ENCODE measurements around the gene BIRC3.

Gene BIRC3

DNA sequence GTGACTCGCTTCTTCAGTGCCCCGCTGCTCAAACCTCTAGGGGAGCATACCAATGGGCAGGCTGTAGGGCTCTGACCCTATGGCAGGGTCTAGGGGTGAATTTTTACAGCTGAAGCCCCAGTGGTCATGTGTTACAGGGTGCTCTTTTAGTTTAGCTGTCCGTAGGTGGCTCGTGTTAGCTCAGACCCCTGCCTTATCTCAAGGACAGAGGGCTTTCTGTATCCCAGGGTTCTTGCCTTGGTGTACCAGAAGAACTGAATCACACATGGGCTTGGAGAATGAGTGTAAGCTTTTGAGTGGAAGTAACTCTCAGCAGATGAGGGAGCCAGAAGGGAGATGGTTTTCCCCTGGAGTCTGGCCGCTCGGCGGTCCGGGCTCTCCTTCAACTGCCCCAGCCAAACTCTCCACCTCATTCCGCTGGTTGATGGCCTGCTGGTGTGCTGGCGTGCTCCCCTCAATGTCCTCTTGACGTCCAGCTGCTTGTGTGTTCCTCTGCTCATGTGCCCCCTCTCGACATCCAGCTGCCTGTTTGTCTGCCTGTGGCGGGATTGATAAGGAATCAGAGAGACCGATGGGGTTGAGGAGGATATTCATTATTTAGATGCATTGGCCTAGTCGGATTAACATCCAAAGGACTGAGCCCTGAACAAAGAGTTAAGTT is 67.3 kb downstream of the BIRC3 start:
- Histone ChIP-seq H3K36me3 (ENCODE audit: insufficient read depth, low read depth, low read length) (peaks cover 20% of the 10 kb centered on the region), H3K9me3 (ENCODE audit: insufficient read depth, low read depth, low read length) (no peaks in the 10 kb centered on the region), H3K27ac (ENCODE audit: low read length) (no peak overlapping the region)

DNA sequence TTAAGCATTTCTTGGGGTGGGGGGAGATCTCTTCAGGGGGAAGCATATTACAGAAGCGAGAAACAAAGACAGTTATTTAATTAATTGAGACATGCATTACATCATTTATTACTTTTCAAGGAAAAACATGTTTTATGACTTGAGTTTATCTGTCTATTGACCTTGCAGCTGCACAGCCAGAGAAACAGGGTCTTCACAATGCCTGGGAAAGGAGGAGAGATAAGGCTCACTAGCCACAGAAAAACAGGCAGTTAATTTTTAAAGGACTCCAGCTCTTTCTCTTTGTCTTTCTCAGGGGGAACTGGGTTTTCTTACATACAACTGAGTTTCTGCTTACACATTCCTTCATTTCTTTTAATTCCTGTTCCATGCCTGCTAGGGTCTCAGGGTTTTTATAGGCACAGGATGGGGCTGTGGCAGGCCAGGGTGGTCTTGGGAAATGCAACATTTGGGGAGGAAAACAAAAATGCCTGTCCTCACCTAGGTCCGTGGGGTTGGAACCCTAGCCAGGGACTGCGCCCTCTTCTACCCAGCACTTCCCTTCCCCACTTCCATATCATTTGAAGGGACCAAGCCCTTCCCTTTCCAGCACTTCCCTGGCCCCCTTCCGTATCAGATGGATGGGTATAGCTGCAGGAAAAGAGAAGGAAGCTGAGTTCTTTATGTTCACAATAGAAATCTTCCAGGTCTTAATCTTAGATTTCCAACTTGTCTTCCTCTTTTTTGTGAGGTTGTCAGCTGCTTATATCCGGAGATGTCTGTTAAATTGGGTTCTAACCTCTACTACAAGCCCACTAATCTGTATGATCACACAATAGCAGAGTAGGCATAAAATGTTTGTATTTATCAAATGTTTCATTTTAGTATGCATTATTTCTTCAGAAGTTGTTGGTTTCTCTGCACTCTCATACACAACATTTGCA is 68.1 kb downstream of the BIRC3 start:
- H3K36me3 ChIP-seq (ENCODE audit: insufficient read depth, low read depth, low read length), result peaks cover 12% of the 10 kb centered on the region

More for the DNA sequence above, 67.3 kb downstream of the BIRC3 start:
- no peak overlapping the region for H3K4me3 ChIP-seq (ENCODE audit: low read length)
- H3K27me3 ChIP-seq (ENCODE audit: insufficient read depth, low read length), result no peaks in the 10 kb centered on the region
- no peak overlapping the region for H3K9ac ChIP-seq (ENCODE audit: low read depth, low read length)
- H3K4me1 ChIP-seq (ENCODE audit: insufficient read depth, low read length), result peaks cover 7% of the 10 kb centered on the region; the same call in 1 of the 2 replicates

GRCh38 chr11:102386136-102386734 is 69.0 kb downstream of the BIRC3 start:
- Histone ChIP-seq H3K4me3 (ENCODE audit: low read length) (no peak overlapping the region), H3K27me3 (ENCODE audit: insufficient read depth, low read length) (no peaks in the 10 kb centered on the region), H3K9ac (ENCODE audit: low read depth, low read length) (no peak overlapping the region), H3K9me3 (ENCODE audit: insufficient read depth, low read depth, low read length) (no peaks in the 10 kb centered on the region), H3K27ac (ENCODE audit: low read length) (no peak overlapping the region), H3K4me1 (ENCODE audit: insufficient read depth, low read length) (peaks cover 7% of the 10 kb centered on the region; the same call in 1 of the 2 replicates), H3K36me3 (ENCODE audit: insufficient read depth, low read depth, low read length) (peaks cover 7% of the 10 kb centered on the region; the same call in 1 of the 2 replicates)

More for the DNA sequence above, 68.1 kb downstream of the BIRC3 start:
- no peaks in the 10 kb centered on the region for H3K9me3 ChIP-seq (ENCODE audit: insufficient read depth, low read depth, low read length)
- H3K27ac ChIP-seq (ENCODE audit: low read length), result no peak overlapping the region
- H3K4me3 ChIP-seq (ENCODE audit: low read length), result no peak overlapping the region
- H3K27me3 ChIP-seq (ENCODE audit: insufficient read depth, low read length), result no peaks in the 10 kb centered on the region
- no peak overlapping the region for H3K9ac ChIP-seq (ENCODE audit: low read depth, low read length)
- peaks cover 7% of the 10 kb centered on the region; the same call in 1 of the 2 replicates for H3K4me1 ChIP-seq (ENCODE audit: insufficient read depth, low read length)

GRCh38 chr11:102387043-102387781 is 69.9 kb downstream of the BIRC3 start:
- H3K4me1 ChIP-seq (ENCODE audit: insufficient read depth, low read length), result peaks cover 7% of the 10 kb centered on the region; the same call in 1 of the 2 replicates
- H3K27ac ChIP-seq (ENCODE audit: low read length), result no peak overlapping the region
- no peaks in the 10 kb centered on the region for H3K9me3 ChIP-seq (ENCODE audit: insufficient read depth, low read depth, low read length)
- no peak overlapping the region for H3K9ac ChIP-seq (ENCODE audit: low read depth, low read length)
- no peak overlapping the region for H3K4me3 ChIP-seq (ENCODE audit: low read length)
- H3K36me3 ChIP-seq (ENCODE audit: insufficient read depth, low read depth, low read length), result peaks cover 7% of the 10 kb centered on the region; the same call in 1 of the 2 replicates
- no peaks in the 10 kb centered on the region for H3K27me3 ChIP-seq (ENCODE audit: insufficient read depth, low read length)

Data from iPS-20b (cell line).